Activated naive CD8-positive, alpha-beta T cell treated with anti-CD3 and anti-CD28 coated beads, Interleukin-2, amount 50 U/mL, for 24 hours (primary cell): ENCODE data around the gene FXYD1.

ENCODE experiments used
- ATAC-seq: fragments of 150-1000 bp; cut with Tn5 transposase; one replicate; pipeline ENCODE4 v1.10.0; 2021
- DNase-seq: peaks from one replicate; pipeline ENCODE4 v3.0.0; 2021
- H3K27ac Mint-ChIP-seq: one replicate; pipeline ENCODE4 v1.8.0; 2021; ENCODE audit warnings: mild to moderate bottlenecking, mixed read lengths
- H3K27me3 Mint-ChIP-seq: one replicate; pipeline ENCODE4 v1.8.0; 2021; ENCODE audit warnings: mixed read lengths
- H3K36me3 Mint-ChIP-seq: one replicate; pipeline ENCODE4 v1.8.0; 2021; ENCODE audit warnings: low read depth, mixed read lengths
- H3K4me1 Mint-ChIP-seq: one replicate; pipeline ENCODE4 v1.8.0; 2021; ENCODE audit warnings: mixed read lengths
- H3K4me3 Mint-ChIP-seq: one replicate; pipeline ENCODE4 v1.8.0; 2021; ENCODE audit warnings: mild to moderate bottlenecking, moderate library complexity, mixed read lengths
- H3K9me3 Mint-ChIP-seq: one replicate; pipeline ENCODE4 v1.8.0; 2021; ENCODE audit warnings: mixed read lengths

FXYD1 gene

GRCh38 chr19:35116072-35116801, 22.4 kb upstream of the FXYD1 start:
- H3K4me3 Mint-ChIP-seq, result no peak overlapping the region
- no peak overlapping the region for H3K27ac Mint-ChIP-seq
- ATAC-seq, result no peak

GRCh38 chr19:35117116-35117515, 21.5 kb upstream of the FXYD1 start:
- Mint-ChIP-seq H3K4me1 (peaks cover 5% of the 10 kb centered on the region), H3K36me3 (no peaks in the 10 kb centered on the region), H3K4me3 (no peak overlapping the region), H3K27me3 (peaks cover 2% of the 10 kb centered on the region), H3K27ac (no peak overlapping the region), H3K9me3 (no peaks in the 10 kb centered on the region)
- ATAC-seq, result no peak
- no peak for DNase-seq

More at GRCh38 chr19:35116072-35116801, 22.4 kb upstream of the FXYD1 start:
- no peak for DNase-seq
- Mint-ChIP-seq H3K27me3 (peaks cover 2% of the 10 kb centered on the region), H3K4me1 (peaks cover 5% of the 10 kb centered on the region), H3K36me3 (no peaks in the 10 kb centered on the region), H3K9me3 (no peaks in the 10 kb centered on the region)

DNA sequence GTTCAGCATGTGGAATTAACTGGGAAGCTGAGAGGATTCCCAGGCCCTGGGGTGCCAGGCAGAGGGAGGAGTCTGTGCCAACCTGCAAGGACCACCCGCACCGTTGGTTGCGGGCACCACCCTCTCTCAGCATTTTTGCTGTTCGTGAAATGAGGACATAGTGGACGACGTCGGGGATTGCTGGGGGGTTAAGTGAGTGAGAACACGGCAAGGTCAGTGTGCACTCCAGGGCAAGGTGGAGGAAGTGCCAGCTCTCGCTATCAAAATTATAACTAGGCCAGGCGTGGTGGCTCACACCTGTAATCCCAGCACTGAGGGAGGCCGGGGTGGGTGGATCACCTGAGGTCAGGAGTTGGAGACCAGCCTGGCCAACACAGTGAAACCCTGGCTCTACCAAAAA, 20.8 kb upstream of the FXYD1 start:
- H3K9me3 Mint-ChIP-seq, result no peaks in the 10 kb centered on the region
- no peak for DNase-seq
- ATAC-seq, result no peak
- no peaks in the 10 kb centered on the region for H3K36me3 Mint-ChIP-seq
- peaks cover 5% of the 10 kb centered on the region for H3K4me1 Mint-ChIP-seq
- peaks cover 2% of the 10 kb centered on the region for H3K27me3 Mint-ChIP-seq
- H3K4me3 Mint-ChIP-seq, result no peak overlapping the region
- H3K27ac Mint-ChIP-seq, result no peak overlapping the region

DNA sequence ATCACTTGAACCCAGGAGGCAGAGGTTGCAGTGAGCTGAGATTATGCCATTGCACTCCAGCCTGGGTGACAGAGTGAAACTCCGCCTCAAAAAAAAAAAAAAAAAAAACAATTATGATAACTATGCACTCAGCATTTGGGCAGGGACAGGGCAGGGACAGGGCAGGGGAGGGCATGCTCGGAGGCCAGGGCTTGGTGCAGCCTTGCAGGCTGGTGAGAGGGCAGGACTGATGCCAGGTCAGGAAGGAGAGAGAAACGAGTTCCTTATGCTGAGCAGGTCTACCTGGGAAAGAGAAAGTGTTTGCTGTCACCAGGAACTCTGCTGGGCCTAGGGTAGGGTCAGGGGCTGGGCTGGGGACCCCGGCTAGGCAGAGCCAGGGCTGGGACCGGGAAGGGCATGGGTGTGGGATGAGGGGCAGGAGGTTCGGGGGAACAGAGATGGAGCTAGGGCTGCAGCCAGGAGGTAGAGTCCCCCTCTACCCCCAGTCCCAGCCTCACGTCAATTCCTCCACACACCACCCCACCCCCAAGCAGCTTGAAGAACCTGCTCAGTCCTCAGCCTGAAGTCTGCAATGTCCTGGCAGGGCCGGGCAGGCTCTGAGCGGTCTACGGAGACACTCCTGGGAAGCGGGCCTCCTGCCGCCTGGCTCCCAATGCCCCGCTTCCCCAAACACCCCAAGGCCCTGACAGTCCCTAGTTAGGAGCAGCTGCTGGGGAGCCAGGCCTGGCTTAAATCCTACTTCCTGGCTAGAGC, 20.2 kb upstream of the FXYD1 start:
- DNase-seq, result no peak
- Mint-ChIP-seq H3K4me1 (peaks cover 5% of the 10 kb centered on the region), H3K27ac (no peak overlapping the region), H3K36me3 (no peaks in the 10 kb centered on the region), H3K9me3 (no peaks in the 10 kb centered on the region), H3K4me3 (no peak overlapping the region), H3K27me3 (peaks cover 2% of the 10 kb centered on the region)
- no peak for ATAC-seq

- Mint-ChIP-seq H3K9me3 (no peaks in the 10 kb centered on the region), H3K4me3 (no peak overlapping the region), H3K27ac (no peak overlapping the region), H3K36me3 (no peaks in the 10 kb centered on the region), H3K27me3 (no peaks in the 10 kb centered on the region), H3K4me1 (peaks cover 9% of the 10 kb centered on the region)
- ATAC-seq (no peak), DNase-seq (no peak)
Measured at GRCh38 chr19:35119091-35119490, 19.5 kb upstream of the FXYD1 start.

GRCh38 chr19:35119578-35120155, 19.0 kb upstream of the FXYD1 start:
- Mint-ChIP-seq H3K9me3 (no peaks in the 10 kb centered on the region), H3K4me3 (no peak overlapping the region), H3K27ac (no peak overlapping the region), H3K36me3 (no peaks in the 10 kb centered on the region), H3K4me1 (peaks cover 12% of the 10 kb centered on the region), H3K27me3 (no peaks in the 10 kb centered on the region)
- ATAC-seq, result no peak
- no peak for DNase-seq

GRCh38 chr19:35120492-35120891, 18.1 kb upstream of the FXYD1 start:
- ATAC-seq (no peak), DNase-seq (no peak)
- Mint-ChIP-seq H3K4me3 (no peak overlapping the region), H3K27ac (no peak overlapping the region), H3K9me3 (no peaks in the 10 kb centered on the region), H3K36me3 (no peaks in the 10 kb centered on the region), H3K27me3 (no peaks in the 10 kb centered on the region), H3K4me1 (peaks cover 12% of the 10 kb centered on the region)

DNA sequence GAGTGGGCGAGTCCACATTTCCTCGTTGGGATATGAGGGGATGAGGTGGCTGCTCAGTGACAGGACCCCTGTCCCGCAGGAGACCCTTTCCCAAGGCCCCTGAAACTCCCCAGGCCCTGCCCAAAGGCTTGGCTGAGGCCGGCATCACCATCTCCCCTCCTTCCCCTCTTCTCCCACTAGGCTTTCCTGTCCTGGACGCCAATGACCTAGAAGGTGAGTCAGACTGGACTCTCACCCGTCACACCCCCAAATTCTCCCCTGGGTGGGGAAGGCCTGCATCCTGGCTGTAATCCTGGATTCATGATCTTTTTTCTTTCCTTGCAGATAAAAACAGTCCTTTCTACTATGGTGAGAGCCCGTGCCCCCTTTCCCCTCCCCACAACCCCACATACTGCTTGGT, 17.7 kb upstream of the FXYD1 start:
- no peaks in the 10 kb centered on the region for H3K27me3 Mint-ChIP-seq
- no peaks in the 10 kb centered on the region for H3K36me3 Mint-ChIP-seq
- H3K4me1 Mint-ChIP-seq, result peaks cover 12% of the 10 kb centered on the region
- ATAC-seq (no peak), DNase-seq (no peak)
- no peak overlapping the region for H3K27ac Mint-ChIP-seq
- H3K4me3 Mint-ChIP-seq, result no peak overlapping the region
- no peaks in the 10 kb centered on the region for H3K9me3 Mint-ChIP-seq

- Mint-ChIP-seq H3K4me1 (peaks cover 12% of the 10 kb centered on the region), H3K36me3 (no peaks in the 10 kb centered on the region), H3K27ac (no peak overlapping the region), H3K4me3 (no peak overlapping the region), H3K27me3 (no peaks in the 10 kb centered on the region), H3K9me3 (no peaks in the 10 kb centered on the region)
- no peak for DNase-seq
- no peak for ATAC-seq
Measured at GRCh38 chr19:35122687-35123551, 15.7 kb upstream of the FXYD1 start.

DNA sequence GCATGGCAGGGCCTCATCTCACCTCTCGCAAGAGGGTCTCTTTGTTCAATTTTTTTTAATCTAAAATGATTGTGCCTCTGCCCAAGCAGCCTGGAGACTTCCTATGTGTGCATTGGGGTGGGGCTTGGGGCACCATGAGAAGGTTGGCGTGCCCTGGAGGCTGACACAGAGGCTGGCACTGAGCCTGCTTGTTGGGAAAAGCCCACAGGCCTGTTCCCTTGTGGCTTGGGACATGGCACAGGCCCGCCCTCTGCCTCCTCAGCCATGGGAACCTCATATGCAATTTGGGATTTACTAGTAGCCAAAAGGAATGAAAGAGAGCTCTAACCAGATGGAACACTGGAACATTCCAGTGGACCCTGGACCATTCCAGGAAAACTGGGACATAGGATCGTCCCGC, 15.1 kb upstream of the FXYD1 start:
- Mint-ChIP-seq H3K9me3 (no peaks in the 10 kb centered on the region), H3K4me3 (peak overlapping the region; percentile 80), H3K27ac (no peak overlapping the region), H3K36me3 (no peaks in the 10 kb centered on the region), H3K4me1 (peaks cover 12% of the 10 kb centered on the region), H3K27me3 (no peaks in the 10 kb centered on the region)
- ATAC-seq (no peak), DNase-seq (no peak)

DNA sequence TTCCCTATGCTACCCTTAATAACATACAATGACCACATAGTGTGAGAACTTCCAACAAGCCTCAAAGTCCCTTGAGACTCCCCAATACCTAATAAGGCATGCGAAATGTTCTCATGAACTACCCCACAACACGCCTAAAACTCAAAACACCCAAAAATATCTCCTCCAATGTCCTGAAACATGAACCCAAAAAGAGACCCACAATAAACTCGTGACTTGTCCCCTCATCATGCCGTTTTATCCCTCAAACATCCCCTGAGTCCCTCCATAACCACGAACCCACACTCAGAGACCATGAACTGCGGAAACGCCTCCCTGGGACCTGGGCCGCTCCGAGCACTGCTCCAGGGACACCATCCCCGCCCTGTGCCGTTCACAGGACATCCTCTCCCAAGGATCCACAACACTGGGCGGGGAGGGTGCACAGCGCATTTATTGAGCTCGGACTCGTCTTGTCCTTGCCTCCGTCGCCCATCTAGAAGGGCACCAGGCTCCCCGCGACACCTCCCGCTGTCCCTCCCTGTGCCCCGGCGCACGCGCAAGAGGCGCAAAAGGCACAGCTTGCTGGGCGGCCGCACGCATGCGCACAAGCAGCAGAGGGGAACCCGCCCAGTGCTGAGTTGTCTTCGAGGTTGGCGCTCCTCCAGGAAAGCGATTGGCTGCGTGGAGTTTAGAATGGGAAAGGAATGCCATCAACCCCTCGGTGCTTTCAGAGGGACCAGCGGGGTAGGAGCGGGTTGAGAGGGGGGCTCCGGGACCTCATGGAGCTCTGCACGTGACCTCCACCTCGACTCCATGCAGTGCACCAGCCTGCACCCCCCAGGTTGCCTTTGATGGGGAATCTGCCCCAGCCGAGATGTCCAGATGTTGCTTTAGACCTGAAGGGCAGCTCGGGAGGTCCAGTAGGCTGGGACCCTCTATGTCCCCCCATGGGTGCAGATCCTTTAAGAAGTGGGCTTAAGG, 14.2 kb upstream of the FXYD1 start:
- peak overlapping the region; percentile 80 for H3K4me3 Mint-ChIP-seq
- ATAC-seq (peak; percentile 93), DNase-seq (peak; percentile 88)
- no peaks in the 10 kb centered on the region for H3K36me3 Mint-ChIP-seq
- H3K27me3 Mint-ChIP-seq, result no peaks in the 10 kb centered on the region
- H3K9me3 Mint-ChIP-seq, result no peaks in the 10 kb centered on the region
- H3K4me1 Mint-ChIP-seq, result peaks cover 12% of the 10 kb centered on the region
- H3K27ac Mint-ChIP-seq, result peak overlapping the region; percentile 82

DNA sequence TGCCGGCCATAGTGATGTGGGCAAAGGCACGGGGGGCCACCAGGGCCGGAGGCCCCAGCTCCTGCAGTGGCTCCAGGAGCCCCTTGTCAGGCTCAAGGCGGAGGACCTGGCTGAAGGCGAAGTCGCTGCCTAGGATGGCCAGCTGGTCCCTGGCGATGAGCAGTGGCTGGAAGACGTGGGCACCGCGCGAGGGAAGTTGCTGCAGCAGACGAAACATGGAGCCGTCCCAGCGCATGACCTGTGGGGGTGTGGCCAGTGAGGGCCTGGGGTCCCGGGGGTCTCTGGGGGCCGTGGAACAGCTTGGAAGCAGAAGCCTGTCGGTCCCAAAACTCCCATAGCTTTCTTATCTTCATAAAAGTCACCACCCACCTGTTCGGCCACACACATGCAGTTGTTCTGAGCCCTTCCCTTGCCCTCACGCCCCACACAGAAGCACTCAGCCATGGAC, 13.3 kb upstream of the FXYD1 start:
- no peaks in the 10 kb centered on the region for H3K9me3 Mint-ChIP-seq
- H3K36me3 Mint-ChIP-seq, result no peaks in the 10 kb centered on the region
- no peak overlapping the region for H3K27ac Mint-ChIP-seq
- no peaks in the 10 kb centered on the region for H3K27me3 Mint-ChIP-seq
- peaks cover 12% of the 10 kb centered on the region for H3K4me1 Mint-ChIP-seq
- DNase-seq, result no peak
- no peak for ATAC-seq
- no peak overlapping the region for H3K4me3 Mint-ChIP-seq

- no peak for DNase-seq
- no peak overlapping the region for H3K27ac Mint-ChIP-seq
- no peaks in the 10 kb centered on the region for H3K9me3 Mint-ChIP-seq
- peaks cover 12% of the 10 kb centered on the region for H3K4me1 Mint-ChIP-seq
- no peak overlapping the region for H3K4me3 Mint-ChIP-seq
- no peak for ATAC-seq
- H3K27me3 Mint-ChIP-seq, result no peaks in the 10 kb centered on the region
- no peaks in the 10 kb centered on the region for H3K36me3 Mint-ChIP-seq
Measured at GRCh38 chr19:35125749-35126623, 12.6 kb upstream of the FXYD1 start.
